Measurements from ENCODE around the gene DUS3L. TPM values are rescaled to one million over a fixed set of nuclear protein-coding genes. Genes with fewer than 3 reads are reported as not detected.

Gene DUS3L
- total RNA-seq, 1 donor from 2014 or later = 14.1 TPM

DNA sequence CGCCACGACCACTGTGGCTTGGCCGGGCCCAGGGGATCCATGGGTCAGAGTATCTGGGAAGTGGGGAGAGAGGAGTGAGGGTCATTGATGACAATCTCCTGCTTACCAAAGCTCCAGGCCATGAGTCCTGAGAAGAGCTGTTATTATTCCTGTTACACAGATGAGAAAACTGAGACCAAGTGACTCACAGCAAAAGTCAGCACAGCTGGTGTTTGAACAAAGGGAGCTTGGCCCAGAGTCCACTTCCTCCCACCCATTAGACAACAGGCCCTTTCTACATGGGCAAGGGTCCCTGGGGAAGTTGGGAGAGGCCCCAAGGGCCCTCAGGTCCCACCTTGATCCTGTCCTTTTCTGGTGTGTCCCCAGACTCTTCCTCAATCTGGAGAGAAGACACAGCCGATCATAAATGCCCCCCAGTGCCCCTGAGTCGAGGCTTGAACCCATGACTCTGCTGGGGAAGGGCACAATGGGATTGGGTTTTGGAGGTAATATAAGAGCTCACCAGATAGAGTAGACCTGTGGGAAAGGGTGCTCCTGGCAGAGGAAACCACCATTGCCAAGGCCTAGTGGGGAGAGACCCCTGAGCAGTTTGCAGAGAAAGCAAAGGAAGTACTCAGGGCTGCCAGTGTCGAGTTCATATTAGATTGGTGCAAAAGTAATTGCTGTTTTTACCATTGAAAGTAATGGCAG is 41.7 kb upstream of the DUS3L start:
- Histone ChIP-seq H3K36me3 (no peaks in the 10 kb centered on the region), H3K4me1 (peaks cover 18% of the 10 kb centered on the region), H3K9me3 (replicated peaks) (no peaks in the 10 kb centered on the region), H3K27ac (replicated peaks) (no peak overlapping the region), H3K4me3 (no peak overlapping the region), H3K27me3 (ENCODE audit: low read depth) (peaks cover 44% of the 10 kb centered on the region)
- no peak for DNase-seq
- no peak for TF ChIP-seq CTCF (IDR thresholded peaks at IDR 0.05; ENCODE audit: borderline replicate concordance)
- intact Hi-C loops (cut with micrococcal nuclease) = no loop called here

GRCh38 chr19:5832061-5832460 is 41.1 kb upstream of the DUS3L start:
- no peak overlapping the region for H3K27ac ChIP-seq (replicated peaks)
- DNase-seq = no peak
- H3K9me3 ChIP-seq (replicated peaks) = no peaks in the 10 kb centered on the region
- H3K27me3 ChIP-seq (ENCODE audit: low read depth) = peaks cover 45% of the 10 kb centered on the region
- TF ChIP-seq CTCF (IDR thresholded peaks at IDR 0.05; ENCODE audit: borderline replicate concordance) = no peak
- intact Hi-C loops (cut with micrococcal nuclease) = no loop called here
- peaks cover 23% of the 10 kb centered on the region for H3K4me1 ChIP-seq
- H3K36me3 ChIP-seq = no peaks in the 10 kb centered on the region
- H3K4me3 ChIP-seq = no peak overlapping the region

GRCh38 chr19:5831159-5831558 is 40.2 kb upstream of the DUS3L start:
- no peak for DNase-seq
- H3K27ac ChIP-seq (replicated peaks) = no peak overlapping the region
- peaks cover 52% of the 10 kb centered on the region for H3K27me3 ChIP-seq (ENCODE audit: low read depth)
- H3K4me1 ChIP-seq = peaks cover 27% of the 10 kb centered on the region
- H3K36me3 ChIP-seq = no peaks in the 10 kb centered on the region
- no peak for TF ChIP-seq CTCF (IDR thresholded peaks at IDR 0.05; ENCODE audit: borderline replicate concordance)
- H3K4me3 ChIP-seq = no peak overlapping the region
- H3K9me3 ChIP-seq (replicated peaks) = no peaks in the 10 kb centered on the region
- intact Hi-C loops (cut with micrococcal nuclease) = no loop called here

GRCh38 chr19:5829567-5830310 is 38.8 kb upstream of the DUS3L start:
- Histone ChIP-seq H3K4me3 (peak overlapping the region; percentile 61), H3K36me3 (no peaks in the 10 kb centered on the region), H3K4me1 (peaks cover 27% of the 10 kb centered on the region), H3K9me3 (replicated peaks) (no peaks in the 10 kb centered on the region), H3K27me3 (ENCODE audit: low read depth) (peaks cover 55% of the 10 kb centered on the region), H3K27ac (replicated peaks) (peak overlapping the region; percentile 79)
- no peak for TF ChIP-seq CTCF (IDR thresholded peaks at IDR 0.05; ENCODE audit: borderline replicate concordance)
- DNase-seq = no peak
- intact Hi-C loops (cut with micrococcal nuclease) = no loop called here

DNA sequence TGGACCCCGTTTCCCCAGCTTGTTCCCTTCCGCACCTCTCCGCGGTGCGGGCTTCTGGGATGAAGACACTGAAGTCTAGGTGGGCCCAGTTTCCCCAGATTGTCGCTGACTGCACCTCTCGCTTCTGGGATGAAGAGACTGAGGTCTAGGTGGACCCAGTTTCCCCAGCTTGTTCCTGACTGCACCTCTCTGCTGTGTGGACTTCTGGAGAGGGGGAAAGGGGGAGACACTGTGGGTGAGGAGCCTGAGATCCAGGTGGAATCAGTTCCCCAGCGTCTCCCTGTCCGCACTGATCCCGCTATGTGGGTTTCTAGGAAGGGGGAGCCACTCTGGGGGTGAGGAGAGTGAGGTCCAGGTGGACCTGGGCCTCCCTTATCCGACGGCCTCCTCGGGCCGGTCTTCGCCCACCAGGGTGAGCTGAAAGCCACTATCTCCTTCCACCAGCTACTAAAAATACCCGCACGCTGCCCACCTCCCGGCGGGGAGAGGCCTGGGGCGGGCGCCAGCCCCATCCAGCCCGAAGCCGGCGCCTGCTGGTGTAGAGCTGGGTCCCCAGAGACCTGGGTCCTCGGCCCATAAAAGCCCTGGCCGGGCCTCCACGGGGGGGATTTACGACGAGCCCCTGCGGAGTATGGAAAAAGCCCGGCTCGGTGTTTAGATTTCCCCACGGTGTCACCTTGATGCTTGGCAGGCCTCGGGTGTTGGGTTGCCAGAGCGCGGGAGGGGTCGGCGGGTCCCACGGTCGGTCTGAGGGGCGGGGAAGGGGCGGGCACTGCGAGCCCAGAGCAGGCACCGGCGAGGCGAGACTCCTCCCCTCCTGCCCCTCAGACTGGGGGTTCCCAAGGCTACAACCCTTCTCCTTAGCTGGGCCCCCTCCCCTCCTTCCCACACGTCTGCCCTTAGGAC is 38.0 kb upstream of the DUS3L start:
- peak; percentile 17 for TF ChIP-seq CTCF (IDR thresholded peaks at IDR 0.05; ENCODE audit: borderline replicate concordance)
- intact Hi-C loops (cut with micrococcal nuclease) = no loop called here
- Histone ChIP-seq H3K27ac (replicated peaks) (peak overlapping the region; percentile 79), H3K9me3 (replicated peaks) (no peaks in the 10 kb centered on the region), H3K4me3 (peak overlapping the region; percentile 61), H3K4me1 (peaks cover 27% of the 10 kb centered on the region), H3K27me3 (ENCODE audit: low read depth) (peaks cover 55% of the 10 kb centered on the region), H3K36me3 (no peaks in the 10 kb centered on the region)
- peak; percentile 40 for DNase-seq

All from left ventricle myocardium inferior (tissue), 1 donor.